Measurements from ENCODE around the gene DDHD1. TPM values are rescaled to one million over a fixed set of nuclear protein-coding genes. Genes with fewer than 3 reads are reported as not detected.
"Not testable (repeated sequence)": the region's sequence is repeated elsewhere in the genome, so short reads cannot be mapped to it uniquely, and the experiment has no call there.

DDHD1 gene
- total RNA-seq, 1 experiment from 2014 or later: 14.0 TPM

GRCh38 chr14:53146739-53147138 lies 6.4 kb downstream of the DDHD1 start:
- CTCF ChIA-PET: no interaction called here
- H3K4me3 Mint-ChIP-seq (ENCODE audit: low read depth, unreplicated experiment): no peak overlapping the region
- intact Hi-C loops (cut with micrococcal nuclease; ENCODE audit: unreplicated experiment): no loop called here
- H3K36me3 Mint-ChIP-seq (ENCODE audit: insufficient read depth, unreplicated experiment): peaks cover 6% of the 10 kb centered on the region
- BruUV-seq (replicated peaks): no TSS peak
- no peaks in the 10 kb centered on the region for H3K27me3 Mint-ChIP-seq (ENCODE audit: unreplicated experiment)
- H3K27ac Mint-ChIP-seq (ENCODE audit: unreplicated experiment): no peak overlapping the region
- TF ChIP-seq, protein P1, sequence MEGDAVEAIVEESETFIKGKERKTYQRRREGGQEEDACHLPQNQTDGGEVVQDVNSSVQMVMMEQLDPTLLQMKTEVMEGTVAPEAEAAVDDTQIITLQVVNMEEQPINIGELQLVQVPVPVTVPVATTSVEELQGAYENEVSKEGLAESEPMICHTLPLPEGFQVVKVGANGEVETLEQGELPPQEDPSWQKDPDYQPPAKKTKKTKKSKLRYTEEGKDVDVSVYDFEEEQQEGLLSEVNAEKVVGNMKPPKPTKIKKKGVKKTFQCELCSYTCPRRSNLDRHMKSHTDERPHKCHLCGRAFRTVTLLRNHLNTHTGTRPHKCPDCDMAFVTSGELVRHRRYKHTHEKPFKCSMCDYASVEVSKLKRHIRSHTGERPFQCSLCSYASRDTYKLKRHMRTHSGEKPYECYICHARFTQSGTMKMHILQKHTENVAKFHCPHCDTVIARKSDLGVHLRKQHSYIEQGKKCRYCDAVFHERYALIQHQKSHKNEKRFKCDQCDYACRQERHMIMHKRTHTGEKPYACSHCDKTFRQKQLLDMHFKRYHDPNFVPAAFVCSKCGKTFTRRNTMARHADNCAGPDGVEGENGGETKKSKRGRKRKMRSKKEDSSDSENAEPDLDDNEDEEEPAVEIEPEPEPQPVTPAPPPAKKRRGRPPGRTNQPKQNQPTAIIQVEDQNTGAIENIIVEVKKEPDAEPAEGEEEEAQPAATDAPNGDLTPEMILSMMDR (IDR thresholded peaks at IDR 0.05; ENCODE audit: unreplicated experiment): no peak
- H3K4me1 Mint-ChIP-seq (ENCODE audit: low read depth, unreplicated experiment): peaks cover 12% of the 10 kb centered on the region
- peaks cover 3% of the 10 kb centered on the region for H3K9me3 Mint-ChIP-seq (ENCODE audit: low read depth, unreplicated experiment)
- DNase-seq: no peak

- no peaks in the 10 kb centered on the region for H3K4me1 Mint-ChIP-seq (ENCODE audit: low read depth, unreplicated experiment)
- no peaks in the 10 kb centered on the region for H3K27me3 Mint-ChIP-seq (ENCODE audit: unreplicated experiment)
- TF ChIP-seq, protein P1 (IDR thresholded peaks at IDR 0.05; ENCODE audit: unreplicated experiment): no peak
- no peak for DNase-seq
- no TSS peak for BruUV-seq (replicated peaks)
- H3K36me3 Mint-ChIP-seq (ENCODE audit: insufficient read depth, unreplicated experiment): no peaks in the 10 kb centered on the region
- CTCF ChIA-PET: no interaction called here
- no peak overlapping the region for H3K27ac Mint-ChIP-seq (ENCODE audit: unreplicated experiment)
- peaks cover 7% of the 10 kb centered on the region for H3K9me3 Mint-ChIP-seq (ENCODE audit: low read depth, unreplicated experiment)
- intact Hi-C loops (cut with micrococcal nuclease; ENCODE audit: unreplicated experiment): no loop called here
- no peak overlapping the region for H3K4me3 Mint-ChIP-seq (ENCODE audit: low read depth, unreplicated experiment)
These were observed 8.9 kb downstream of the DDHD1 start for GRCh38 chr14:53144244-53144643.

- TF ChIP-seq, protein P1 (IDR thresholded peaks at IDR 0.05; ENCODE audit: unreplicated experiment): no peak
- H3K36me3 Mint-ChIP-seq (ENCODE audit: insufficient read depth, unreplicated experiment): no peaks in the 10 kb centered on the region
These were observed 12.5 kb downstream of the DDHD1 start for GRCh38 chr14:53140585-53140984.

GRCh38 chr14:53137568-53138203 lies 15.4 kb downstream of the DDHD1 start:
- intact Hi-C loops (cut with micrococcal nuclease; ENCODE audit: unreplicated experiment): no loop called here
- CTCF ChIA-PET: no interaction called here

More at GRCh38 chr14:53140585-53140984, 12.5 kb downstream of the DDHD1 start:
- H3K27ac Mint-ChIP-seq (ENCODE audit: unreplicated experiment): no peak overlapping the region
- no peaks in the 10 kb centered on the region for H3K4me1 Mint-ChIP-seq (ENCODE audit: low read depth, unreplicated experiment)
- peaks cover 10% of the 10 kb centered on the region for H3K9me3 Mint-ChIP-seq (ENCODE audit: low read depth, unreplicated experiment)
- DNase-seq: no peak
- H3K27me3 Mint-ChIP-seq (ENCODE audit: unreplicated experiment): no peaks in the 10 kb centered on the region
- no TSS peak for BruUV-seq (replicated peaks)
- H3K4me3 Mint-ChIP-seq (ENCODE audit: low read depth, unreplicated experiment): no peak overlapping the region
- intact Hi-C loops (cut with micrococcal nuclease; ENCODE audit: unreplicated experiment): no loop called here
- CTCF ChIA-PET: no interaction called here

DNA sequence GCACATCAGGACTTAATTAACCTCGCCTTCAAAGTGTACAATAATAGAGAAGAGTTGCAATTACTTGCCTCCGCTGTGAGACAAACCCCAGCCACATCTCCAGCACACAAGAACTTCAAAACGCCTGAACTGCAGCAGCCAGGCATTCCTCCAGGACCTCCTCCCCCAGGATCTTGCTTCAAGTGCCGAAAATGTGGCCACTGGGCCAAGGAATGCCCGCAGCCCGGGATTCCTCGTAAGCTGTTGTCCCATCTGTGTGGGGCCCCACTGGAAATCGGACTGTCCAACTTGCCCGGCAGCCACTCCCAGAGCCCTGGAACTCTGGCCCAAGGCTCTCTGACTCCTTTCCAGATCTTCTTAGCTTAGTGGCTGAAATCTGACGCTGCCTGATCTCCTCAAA lies 22.6 kb downstream of the DDHD1 start:
- H3K27me3 Mint-ChIP-seq (ENCODE audit: unreplicated experiment); CTCF ChIA-PET; H3K4me1 Mint-ChIP-seq (ENCODE audit: low read depth, unreplicated experiment); H3K9me3 Mint-ChIP-seq (ENCODE audit: low read depth, unreplicated experiment); BruUV-seq (replicated peaks); H3K36me3 Mint-ChIP-seq (ENCODE audit: insufficient read depth, unreplicated experiment); intact Hi-C loops (cut with micrococcal nuclease; ENCODE audit: unreplicated experiment); DNase-seq; H3K4me3 Mint-ChIP-seq (ENCODE audit: low read depth, unreplicated experiment); H3K27ac Mint-ChIP-seq (ENCODE audit: unreplicated experiment): not testable (repeated sequence)

More at GRCh38 chr14:53137568-53138203, 15.4 kb downstream of the DDHD1 start:
- Mint-ChIP-seq H3K4me3 (ENCODE audit: low read depth, unreplicated experiment) (no peak overlapping the region), H3K36me3 (ENCODE audit: insufficient read depth, unreplicated experiment) (no peaks in the 10 kb centered on the region), H3K27me3 (ENCODE audit: unreplicated experiment) (no peaks in the 10 kb centered on the region), H3K27ac (ENCODE audit: unreplicated experiment) (no peak overlapping the region), H3K9me3 (ENCODE audit: low read depth, unreplicated experiment) (peaks cover 12% of the 10 kb centered on the region), H3K4me1 (ENCODE audit: low read depth, unreplicated experiment) (no peaks in the 10 kb centered on the region)
- TF ChIP-seq, protein P1 (IDR thresholded peaks at IDR 0.05; ENCODE audit: unreplicated experiment): no peak
- no TSS peak for BruUV-seq (replicated peaks)
- DNase-seq: no peak
